ENCODE results near the gene TANGO2. TPM values are rescaled to one million over a fixed set of nuclear protein-coding genes. Genes with fewer than 3 reads are reported as not detected.

Gene TANGO2
- total and polyA plus RNA-seq, 9 of the 15 experiments (the other 6 are each of a cell fraction or from before 2014, with no cell fraction given) = 15.5 to 94.9 (median 70.1) TPM

GRCh38 chr22:20024650-20025397 is 3.9 kb downstream of the TANGO2 start (continued):
- TF ChIP-seq NKRF (IDR thresholded peaks at IDR 0.05; ENCODE audit: borderline replicate concordance) (no peak), BRF1 (IDR thresholded peaks at IDR 0.05; ENCODE audit: borderline replicate concordance, extremely low read depth, insufficient read length) (no peak), RBBP5 (IDR thresholded peaks at IDR 0.05; ENCODE audit: borderline replicate concordance, insufficient read depth, low read length, poor library complexity, severe bottlenecking) (no peak), SMARCA4 (IDR thresholded peaks at IDR 0.05) (no peak), MLX (CRISPR knock-in tag; conservative IDR thresholded peaks at IDR 0.05) (peak in 1 of 2 experiments; percentile 53; a peak in 1 of 4 replicates), TRIM24 (IDR thresholded peaks at IDR 0.05) (no peak), SMAD4 (CRISPR knock-in tag; conservative IDR thresholded peaks at IDR 0.05) (no peak), JUN (IDR thresholded peaks at IDR 0.05; ENCODE audit: borderline replicate concordance, low read depth, low read length) (no peak), JUN (CRISPR knock-in tag; IDR thresholded peaks at IDR 0.05; ENCODE audit: borderline replicate concordance) (no peak), RBM22 (IDR thresholded peaks at IDR 0.05; ENCODE audit: low read depth, low read length, poor library complexity, severe bottlenecking) (no peak), EP400 (IDR thresholded peaks at IDR 0.05) (no peak), ZMIZ1 (IDR thresholded peaks at IDR 0.05; ENCODE audit: low read depth in 2 of 2, low read length in 2 of 2) (0 out of 4 replicates have a peak, but pooled peaks of 1 of the 2 experiments have one; percentile 34), SPI1 (IDR thresholded peaks at IDR 0.05; ENCODE audit: borderline replicate concordance, low read depth, low read length) (peak; percentile 43), DEAF1 (CRISPR knock-in tag; IDR thresholded peaks at IDR 0.05) (no peak), ZBTB9 (CRISPR knock-in tag; IDR thresholded peaks at IDR 0.05) (peak; percentile 67; the same call in 1 of the 2 replicates), HDAC6 (IDR thresholded peaks at IDR 0.05; ENCODE audit: low read depth, low read length) (no peak)

Measured in K562 (cell line).